ENCODE data around the gene AFG3L2.

- TF ChIP-seq EZH2 (IDR thresholded peaks at IDR 0.05; ENCODE audit: borderline replicate concordance, low read length) (no peak), CTCF (IDR thresholded peaks at IDR 0.05; ENCODE audit: low read length) (no peak)
These were observed 85.3 kb downstream of the AFG3L2 start for GRCh38 chr18:12291690-12292089.

All from OCI-LY1 (cell line).